NCI-H748 treated with DMSO at 0.1 percent for 48 hours (cell line): ENCODE measurements around the gene PRKAR1B.
"Not testable (repeated sequence)": the region's sequence is repeated elsewhere in the genome, so short reads cannot be mapped to it uniquely, and the experiment has no call there.

ENCODE experiments used
- DNase-seq: peaks from one replicate; lab custom pipeline; 2025; lab: John Stamatoyannopoulos, UW

PRKAR1B gene

GRCh38 chr7:668139-668931, 58.7 kb downstream of the PRKAR1B start:
- DNase-seq: no peak

GRCh38 chr7:666454-667292, 60.4 kb downstream of the PRKAR1B start:
- no peak for DNase-seq

GRCh38 chr7:665736-666453, 61.2 kb downstream of the PRKAR1B start:
- no peak for DNase-seq

GRCh38 chr7:664997-665735, 61.9 kb downstream of the PRKAR1B start:
- DNase-seq: no peak

- DNase-seq: no peak
These were observed 62.7 kb downstream of the PRKAR1B start for GRCh38 chr7:664402-664775.

DNA sequence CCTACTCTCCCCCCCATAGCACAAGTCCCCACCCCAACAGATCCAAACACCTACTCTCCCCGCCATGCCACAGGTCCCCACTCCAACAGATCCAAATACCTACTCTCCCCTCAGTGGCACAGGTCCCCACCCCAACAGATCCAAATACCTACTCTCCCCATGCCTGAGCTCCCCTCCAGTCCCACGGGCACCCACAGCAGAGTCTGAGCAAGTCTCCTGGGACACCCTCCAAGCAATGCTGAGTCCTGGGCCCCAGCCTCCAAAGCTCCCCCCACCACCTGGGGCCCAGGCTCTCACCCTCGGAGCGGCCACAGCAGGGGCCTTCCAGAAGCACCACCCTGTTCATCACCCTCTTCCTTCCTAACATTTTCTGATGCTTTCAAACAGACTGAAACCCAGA, 64.5 kb downstream of the PRKAR1B start:
- no peak for DNase-seq

GRCh38 chr7:659996-660395, 67.1 kb downstream of the PRKAR1B start:
- DNase-seq: no peak

DNA sequence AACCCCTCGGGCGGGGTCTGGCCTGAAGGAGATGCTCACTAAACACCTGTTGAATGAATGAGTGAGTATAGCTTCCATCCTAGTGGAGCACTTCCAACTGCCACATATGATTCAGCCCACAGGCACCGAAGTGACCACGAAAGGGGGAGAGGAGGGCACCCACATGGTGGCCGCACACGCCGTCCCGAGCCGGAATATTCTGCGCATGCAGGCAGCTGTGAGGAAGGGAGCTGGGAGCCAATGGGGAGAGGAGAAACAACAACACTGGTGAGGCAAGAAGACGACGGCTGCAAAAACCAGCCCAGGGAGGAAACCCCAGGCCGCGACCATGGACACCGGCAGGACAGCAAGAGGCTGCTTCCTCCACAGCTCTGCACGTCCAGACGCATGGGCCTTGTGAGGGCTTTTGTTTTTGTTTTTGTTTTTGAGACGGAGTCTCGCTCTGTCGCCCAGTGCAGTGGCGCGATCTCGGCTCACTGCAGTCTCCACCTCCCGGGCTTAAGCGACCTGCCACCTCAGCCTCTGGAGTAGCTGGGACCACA, 67.7 kb downstream of the PRKAR1B start:
- DNase-seq: no peak

- no peak for DNase-seq
These were observed 69.4 kb downstream of the PRKAR1B start for GRCh38 chr7:657565-658119.

DNA sequence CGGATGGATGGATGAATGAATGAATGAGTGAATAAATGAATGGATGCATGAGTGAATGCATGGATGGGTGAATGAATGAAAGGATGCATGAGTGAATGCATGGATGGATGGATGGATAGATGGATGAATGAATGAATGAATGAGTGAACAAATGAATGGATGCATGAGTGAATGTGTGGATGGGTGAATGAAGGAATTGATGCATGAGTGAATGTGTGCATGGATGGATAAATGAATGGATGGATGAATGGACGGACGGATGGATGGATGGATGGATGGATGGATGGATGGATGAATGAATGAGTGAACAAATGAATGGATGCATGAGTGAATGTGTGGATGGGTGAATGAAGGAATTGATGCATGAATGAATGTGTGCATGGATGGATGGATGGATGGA, 70.1 kb downstream of the PRKAR1B start:
- not testable (repeated sequence) for DNase-seq

GRCh38 chr7:655758-656157, 71.3 kb downstream of the PRKAR1B start:
- DNase-seq: no peak

- no peak for DNase-seq
These were observed 73.0 kb downstream of the PRKAR1B start for GRCh38 chr7:653829-654764.

DNA sequence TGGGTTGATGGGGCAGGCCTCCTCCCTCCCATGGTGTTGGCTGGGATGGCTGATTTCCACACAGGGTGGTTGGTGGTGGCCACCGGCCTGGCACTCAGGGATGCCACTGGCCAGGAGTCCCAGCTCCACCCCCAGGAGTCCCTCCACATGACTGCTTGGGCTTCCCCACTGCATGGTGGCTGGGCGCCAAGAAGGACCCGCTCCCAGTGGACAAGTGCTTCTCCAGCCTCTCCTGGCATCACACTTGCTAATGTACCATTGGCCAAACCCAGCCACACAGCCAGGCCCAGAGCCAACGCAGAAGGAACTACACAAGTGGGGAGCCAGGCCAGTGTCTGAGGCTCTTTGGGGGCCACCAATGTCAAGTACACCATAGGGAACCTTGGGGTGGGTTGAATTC, 74.2 kb downstream of the PRKAR1B start:
- DNase-seq: no peak

DNA sequence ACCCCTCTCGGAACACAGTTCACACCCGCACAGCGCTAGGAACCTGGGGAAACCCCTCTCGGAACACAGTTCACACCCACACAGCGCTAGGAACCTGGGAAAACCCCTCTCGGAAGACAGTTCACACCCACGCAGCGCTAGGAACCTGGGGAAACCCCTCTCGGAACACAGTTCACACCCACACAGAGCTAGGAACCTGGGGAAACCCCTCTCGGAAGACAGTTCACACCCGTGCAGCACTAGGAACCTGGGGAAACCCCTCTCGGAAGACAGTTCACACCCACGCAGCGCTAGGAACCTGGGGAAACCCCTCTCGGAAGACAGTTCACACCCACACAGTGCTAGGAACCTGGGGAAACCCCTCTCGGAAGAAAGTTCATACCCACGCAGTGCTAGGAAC, 74.9 kb downstream of the PRKAR1B start:
- not testable (repeated sequence) for DNase-seq

- DNase-seq: no peak
These were observed 75.9 kb downstream of the PRKAR1B start for GRCh38 chr7:651032-651728.

- DNase-seq: no peak
These were observed 76.6 kb downstream of the PRKAR1B start for GRCh38 chr7:650339-651031.

GRCh38 chr7:646951-647350, 80.1 kb downstream of the PRKAR1B start:
- DNase-seq: no peak

DNA sequence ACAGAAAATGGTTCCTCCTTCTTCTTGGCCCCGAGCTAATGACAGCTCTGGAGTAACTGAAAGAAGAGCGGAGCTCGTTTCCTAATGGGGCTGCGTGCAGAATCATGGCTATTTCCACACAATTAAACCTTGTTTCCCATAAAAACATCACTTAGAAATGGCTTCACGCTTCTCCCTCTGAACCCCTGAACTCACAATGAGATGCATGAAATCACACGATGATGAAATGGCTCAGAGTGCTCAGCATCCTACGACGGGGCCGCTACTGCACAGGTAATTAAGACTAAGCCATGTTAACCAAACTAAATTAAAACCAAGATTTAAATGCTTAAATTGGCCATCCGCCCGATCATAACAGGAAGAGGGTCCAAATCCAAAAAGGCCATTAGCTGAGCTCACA, 80.6 kb downstream of the PRKAR1B start:
- no peak for DNase-seq

- DNase-seq: no peak
These were observed 81.5 kb downstream of the PRKAR1B start for GRCh38 chr7:645606-646005.
